Measurements from ENCODE around the gene GLOD4. TPM values are rescaled to one million over a fixed set of nuclear protein-coding genes. Genes with fewer than 3 reads are reported as not detected.

Gene GLOD4
- total and polyA plus RNA-seq, 10 of the 15 experiments (the other 5 are each of a cell fraction or from before 2014, with no cell fraction given), result 40.8 to 107 (median 81.2) TPM

DNA sequence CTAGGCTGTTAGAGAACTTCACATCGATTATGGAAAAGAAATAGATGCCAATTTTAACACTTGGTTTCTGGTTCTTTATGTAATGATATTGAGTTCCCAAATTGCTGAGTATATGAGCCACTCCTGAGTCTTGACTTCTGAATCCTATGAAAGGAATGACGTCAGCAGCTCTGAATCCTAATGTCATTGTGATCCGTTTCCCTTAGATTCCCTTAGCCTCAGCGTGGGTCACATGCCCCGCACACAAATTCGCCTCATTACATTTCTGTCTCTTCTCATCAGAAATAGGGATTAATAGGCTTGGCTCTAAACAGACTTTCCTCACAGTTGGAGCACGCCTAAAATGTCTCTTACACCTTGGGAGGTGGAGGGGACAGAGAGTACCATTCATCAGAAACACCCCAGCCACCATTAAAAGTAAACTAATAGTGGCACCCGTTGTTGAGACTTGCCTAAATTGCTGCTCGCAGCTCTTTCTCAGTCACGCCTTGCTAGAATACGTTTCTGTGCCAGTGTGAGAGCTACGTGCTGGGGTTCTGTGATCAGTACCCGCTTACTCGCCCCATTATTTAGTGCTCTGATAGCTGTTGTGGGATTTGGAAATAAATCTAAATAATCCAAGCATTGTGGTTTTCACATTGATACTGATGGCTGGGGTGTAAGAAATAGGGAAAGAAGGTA, 7.2 kb upstream of the GLOD4 start (continued):
- TF ChIP-seq NKRF (conservative IDR thresholded peaks at IDR 0.05), result no peak
- TF ChIP-seq, protein P1, sequence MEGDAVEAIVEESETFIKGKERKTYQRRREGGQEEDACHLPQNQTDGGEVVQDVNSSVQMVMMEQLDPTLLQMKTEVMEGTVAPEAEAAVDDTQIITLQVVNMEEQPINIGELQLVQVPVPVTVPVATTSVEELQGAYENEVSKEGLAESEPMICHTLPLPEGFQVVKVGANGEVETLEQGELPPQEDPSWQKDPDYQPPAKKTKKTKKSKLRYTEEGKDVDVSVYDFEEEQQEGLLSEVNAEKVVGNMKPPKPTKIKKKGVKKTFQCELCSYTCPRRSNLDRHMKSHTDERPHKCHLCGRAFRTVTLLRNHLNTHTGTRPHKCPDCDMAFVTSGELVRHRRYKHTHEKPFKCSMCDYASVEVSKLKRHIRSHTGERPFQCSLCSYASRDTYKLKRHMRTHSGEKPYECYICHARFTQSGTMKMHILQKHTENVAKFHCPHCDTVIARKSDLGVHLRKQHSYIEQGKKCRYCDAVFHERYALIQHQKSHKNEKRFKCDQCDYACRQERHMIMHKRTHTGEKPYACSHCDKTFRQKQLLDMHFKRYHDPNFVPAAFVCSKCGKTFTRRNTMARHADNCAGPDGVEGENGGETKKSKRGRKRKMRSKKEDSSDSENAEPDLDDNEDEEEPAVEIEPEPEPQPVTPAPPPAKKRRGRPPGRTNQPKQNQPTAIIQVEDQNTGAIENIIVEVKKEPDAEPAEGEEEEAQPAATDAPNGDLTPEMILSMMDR (IDR thresholded peaks at IDR 0.05 in 2 of 3, conservative IDR thresholded peaks at IDR 0.05 in 1 of 3; ENCODE audit: control insufficient read depth in 2 of 3, extremely low read depth in 1 of 3, insufficient read depth in 1 of 3, low read depth in 3 of 3, low read length in 3 of 3), result no peak
- TF ChIP-seq TBL1XR1 (IDR thresholded peaks at IDR 0.05; ENCODE audit: low read depth, low read length), result no peak
- TF ChIP-seq EED (IDR thresholded peaks at IDR 0.05; ENCODE audit: low read depth), result no peak

- intact Hi-C loops (cut with micrococcal nuclease; ENCODE audit: unreplicated experiment) (no loop called here), in situ Hi-C loops (cut with MboI) (no loop called here)
- no peaks in the 10 kb centered on the region for H3K27me3 ChIP-seq (replicated peaks in 1 of 2; ENCODE audit: control insufficient read depth in 2 of 2, insufficient read depth in 2 of 2, low read length in 1 of 2)
- POLR2A ChIA-PET, result interaction anchor here (0.7 kb wide), 1 partner anchor 544 kb away, joined by 3 read pairs; no protein-coding TSS in a partner anchor
- no peak overlapping the region for H3K9ac ChIP-seq (ENCODE audit: control insufficient read depth, insufficient read depth, low read length)
- RAD21 ChIA-PET (ENCODE audit: unreplicated experiment), result interaction anchor here (0.7 kb wide), 1 partner anchor 265 kb away, joined by 3 read pairs; no protein-coding TSS in a partner anchor
- peaks cover 10% of the 10 kb centered on the region for H3K79me2 ChIP-seq (ENCODE audit: control insufficient read depth, insufficient read depth, low read length)
- FAIRE-seq, result no peak
- H3K4me2 ChIP-seq (ENCODE audit: control insufficient read depth, insufficient read depth), result no peak overlapping the region
- ATAC-seq, result no peak
- DNase-seq (ENCODE audit: low read depth, low spot score), result no peak
- peaks cover 6% of the 10 kb centered on the region for H3K4me1 ChIP-seq (ENCODE audit: control insufficient read depth, insufficient read depth, low read length)
- CTCF ChIA-PET, result interaction anchor here (1.6 kb wide), 1 partner anchor 193 kb away, joined by 6 read pairs; no protein-coding TSS in a partner anchor
- H3K36me3 ChIP-seq (ENCODE audit: control insufficient read depth in 2 of 2, insufficient read depth in 2 of 2, low read length in 1 of 2), result peaks cover 11% of the 10 kb centered on the region in 2 experiments; a peak in 3 of 4 replicates
- SMC1A ChIA-PET (ENCODE audit: uncharacterized antibody, unreplicated experiment), result no interaction called here
- H2AFZ ChIP-seq (ENCODE audit: control insufficient read depth, low read depth, low read length), result no peak overlapping the region
- H3K9me3 ChIP-seq (replicated peaks; ENCODE audit: control insufficient read depth, insufficient read depth, low read length), result no peaks in the 10 kb centered on the region
- no peak overlapping the region for H3K4me3 ChIP-seq
- WGBS (ENCODE audit: insufficient coverage, insufficient replicate concordance, low lambda C conversion rate, missing lambda C conversion rate), result 95% methylated on average over 4 of the region's 4 CpGs
- no TSS peak for BruUV-seq (replicated peaks)
- H3K27ac ChIP-seq (ENCODE audit: control insufficient read depth, insufficient read depth), result no peak overlapping the region
- H4K20me1 ChIP-seq (ENCODE audit: control insufficient read depth, insufficient read depth), result no peaks in the 10 kb centered on the region
- no peak for TF ChIP-seq YBX1 (IDR thresholded peaks at IDR 0.05)
- TF ChIP-seq IKZF2 (IDR thresholded peaks at IDR 0.05), result no peak
- TF ChIP-seq NFIC (IDR thresholded peaks at IDR 0.05; ENCODE audit: low read depth, low read length), result no peak
- no peak for TF ChIP-seq ZBTB11 (CRISPR knock-in tag; IDR thresholded peaks at IDR 0.05)
- TF ChIP-seq CBX5 (IDR thresholded peaks at IDR 0.05; ENCODE audit: low read depth), result no peak
- TF ChIP-seq RB1 (IDR thresholded peaks at IDR 0.05; ENCODE audit: borderline replicate concordance), result no peak
- TF ChIP-seq TCF3 (IDR thresholded peaks at IDR 0.05; ENCODE audit: borderline replicate concordance, insufficient read depth, low read depth, low read length), result no peak
- no peak for TF ChIP-seq MAX (IDR thresholded peaks at IDR 0.05; ENCODE audit: low read depth, low read length)
- no peak for TF ChIP-seq STAT3 (IDR thresholded peaks at IDR 0.05; ENCODE audit: low read depth, low read length)
- no peak for TF ChIP-seq POLR2A (IDR thresholded peaks at IDR 0.05; ENCODE audit: low read depth, low read length)
- TF ChIP-seq TAF1 (IDR thresholded peaks at IDR 0.05; ENCODE audit: borderline replicate concordance, low read depth, low read length), result no peak
These were observed 6.5 kb upstream of the GLOD4 start for GRCh38 chr17:788551-788950.

Measured in GM12878 (cell line).